ENCODE measurements around the gene ENOPH1.

DNA sequence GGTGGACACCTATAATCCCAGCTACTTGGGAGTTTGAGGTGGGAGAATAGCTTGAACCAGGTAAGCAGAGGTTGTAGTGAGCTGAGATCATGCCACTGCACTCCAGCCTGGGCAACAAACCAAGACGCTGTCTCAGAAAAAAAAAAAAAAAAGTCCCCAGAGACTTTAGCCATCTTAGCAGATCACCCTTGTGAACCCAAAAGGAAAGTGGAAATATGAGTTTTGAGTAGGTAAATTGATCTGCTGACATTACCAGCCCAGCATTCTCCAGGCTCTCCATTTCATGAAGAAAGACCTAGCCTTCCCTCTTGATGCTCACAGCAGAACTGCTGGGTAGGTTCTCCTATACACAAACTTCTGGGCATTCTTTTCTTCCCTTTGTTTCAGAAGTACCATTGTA lies 32.1 kb upstream of the ENOPH1 start:
- TF ChIP-seq FOXK1 (CRISPR knock-in tag; IDR thresholded peaks at IDR 0.05) (no peak), NR3C1 (CRISPR knock-in tag; conservative IDR thresholded peaks at IDR 0.05; ENCODE audit: low read depth) (no peak), MXD4 (CRISPR knock-in tag; IDR thresholded peaks at IDR 0.05; ENCODE audit: borderline replicate concordance) (no peak), FOXJ3 (CRISPR knock-in tag; IDR thresholded peaks at IDR 0.05; ENCODE audit: borderline replicate concordance) (no peak)
- TF ChIP-seq, protein P1, sequence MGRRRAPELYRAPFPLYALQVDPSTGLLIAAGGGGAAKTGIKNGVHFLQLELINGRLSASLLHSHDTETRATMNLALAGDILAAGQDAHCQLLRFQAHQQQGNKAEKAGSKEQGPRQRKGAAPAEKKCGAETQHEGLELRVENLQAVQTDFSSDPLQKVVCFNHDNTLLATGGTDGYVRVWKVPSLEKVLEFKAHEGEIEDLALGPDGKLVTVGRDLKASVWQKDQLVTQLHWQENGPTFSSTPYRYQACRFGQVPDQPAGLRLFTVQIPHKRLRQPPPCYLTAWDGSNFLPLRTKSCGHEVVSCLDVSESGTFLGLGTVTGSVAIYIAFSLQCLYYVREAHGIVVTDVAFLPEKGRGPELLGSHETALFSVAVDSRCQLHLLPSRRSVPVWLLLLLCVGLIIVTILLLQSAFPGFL (CRISPR knock-in tag; IDR thresholded peaks at IDR 0.05; ENCODE audit: borderline replicate concordance) = no peak
- TF ChIP-seq, protein P2, sequence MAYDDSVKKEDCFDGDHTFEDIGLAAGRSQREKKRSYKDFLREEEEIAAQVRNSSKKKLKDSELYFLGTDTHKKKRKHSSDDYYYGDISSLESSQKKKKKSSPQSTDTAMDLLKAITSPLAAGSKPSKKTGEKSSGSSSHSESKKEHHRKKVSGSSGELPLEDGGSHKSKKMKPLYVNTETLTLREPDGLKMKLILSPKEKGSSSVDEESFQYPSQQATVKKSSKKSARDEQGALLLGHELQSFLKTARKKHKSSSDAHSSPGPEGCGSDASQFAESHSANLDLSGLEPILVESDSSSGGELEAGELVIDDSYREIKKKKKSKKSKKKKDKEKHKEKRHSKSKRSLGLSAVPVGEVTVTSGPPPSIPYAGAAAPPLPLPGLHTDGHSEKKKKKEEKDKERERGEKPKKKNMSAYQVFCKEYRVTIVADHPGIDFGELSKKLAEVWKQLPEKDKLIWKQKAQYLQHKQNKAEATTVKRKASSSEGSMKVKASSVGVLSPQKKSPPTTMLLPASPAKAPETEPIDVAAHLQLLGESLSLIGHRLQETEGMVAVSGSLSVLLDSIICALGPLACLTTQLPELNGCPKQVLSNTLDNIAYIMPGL (CRISPR knock-in tag; IDR thresholded peaks at IDR 0.05) = no peak
- TF ChIP-seq, protein P3, sequence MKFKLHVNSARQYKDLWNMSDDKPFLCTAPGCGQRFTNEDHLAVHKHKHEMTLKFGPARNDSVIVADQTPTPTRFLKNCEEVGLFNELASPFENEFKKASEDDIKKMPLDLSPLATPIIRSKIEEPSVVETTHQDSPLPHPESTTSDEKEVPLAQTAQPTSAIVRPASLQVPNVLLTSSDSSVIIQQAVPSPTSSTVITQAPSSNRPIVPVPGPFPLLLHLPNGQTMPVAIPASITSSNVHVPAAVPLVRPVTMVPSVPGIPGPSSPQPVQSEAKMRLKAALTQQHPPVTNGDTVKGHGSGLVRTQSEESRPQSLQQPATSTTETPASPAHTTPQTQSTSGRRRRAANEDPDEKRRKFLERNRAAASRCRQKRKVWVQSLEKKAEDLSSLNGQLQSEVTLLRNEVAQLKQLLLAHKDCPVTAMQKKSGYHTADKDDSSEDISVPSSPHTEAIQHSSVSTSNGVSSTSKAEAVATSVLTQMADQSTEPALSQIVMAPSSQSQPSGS (CRISPR knock-in tag; IDR thresholded peaks at IDR 0.05; ENCODE audit: borderline replicate concordance, low read depth) = no peak
- TF ChIP-seq, protein P4, sequence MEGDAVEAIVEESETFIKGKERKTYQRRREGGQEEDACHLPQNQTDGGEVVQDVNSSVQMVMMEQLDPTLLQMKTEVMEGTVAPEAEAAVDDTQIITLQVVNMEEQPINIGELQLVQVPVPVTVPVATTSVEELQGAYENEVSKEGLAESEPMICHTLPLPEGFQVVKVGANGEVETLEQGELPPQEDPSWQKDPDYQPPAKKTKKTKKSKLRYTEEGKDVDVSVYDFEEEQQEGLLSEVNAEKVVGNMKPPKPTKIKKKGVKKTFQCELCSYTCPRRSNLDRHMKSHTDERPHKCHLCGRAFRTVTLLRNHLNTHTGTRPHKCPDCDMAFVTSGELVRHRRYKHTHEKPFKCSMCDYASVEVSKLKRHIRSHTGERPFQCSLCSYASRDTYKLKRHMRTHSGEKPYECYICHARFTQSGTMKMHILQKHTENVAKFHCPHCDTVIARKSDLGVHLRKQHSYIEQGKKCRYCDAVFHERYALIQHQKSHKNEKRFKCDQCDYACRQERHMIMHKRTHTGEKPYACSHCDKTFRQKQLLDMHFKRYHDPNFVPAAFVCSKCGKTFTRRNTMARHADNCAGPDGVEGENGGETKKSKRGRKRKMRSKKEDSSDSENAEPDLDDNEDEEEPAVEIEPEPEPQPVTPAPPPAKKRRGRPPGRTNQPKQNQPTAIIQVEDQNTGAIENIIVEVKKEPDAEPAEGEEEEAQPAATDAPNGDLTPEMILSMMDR (IDR thresholded peaks at IDR 0.05) = no peak

Data from WTC11 (cell line).